Measurements from ENCODE around the gene AFF2.

DNA sequence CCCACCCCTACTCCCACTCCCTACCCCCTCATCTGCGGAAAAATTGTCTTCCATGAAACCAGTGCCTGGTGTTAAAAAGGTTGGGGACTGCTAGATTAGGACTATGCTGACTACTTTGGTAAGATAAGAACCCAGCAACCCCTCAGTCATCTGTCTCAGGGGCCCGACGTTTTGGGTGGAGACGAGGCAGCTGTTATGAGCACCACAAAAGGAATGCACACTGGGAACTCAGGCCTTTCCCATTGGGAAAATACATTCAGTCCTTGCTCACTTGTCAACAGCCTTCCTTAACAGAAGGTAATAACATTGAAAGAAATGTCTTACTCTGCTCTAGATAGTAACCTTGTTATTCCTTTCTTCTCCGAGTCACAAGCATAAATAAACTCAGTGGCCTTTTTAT is 310.8 kb downstream of the AFF2 start:
- TF ChIP-seq POLR2A (IDR thresholded peaks at IDR 0.05): no peak
- TF ChIP-seq, protein P1, sequence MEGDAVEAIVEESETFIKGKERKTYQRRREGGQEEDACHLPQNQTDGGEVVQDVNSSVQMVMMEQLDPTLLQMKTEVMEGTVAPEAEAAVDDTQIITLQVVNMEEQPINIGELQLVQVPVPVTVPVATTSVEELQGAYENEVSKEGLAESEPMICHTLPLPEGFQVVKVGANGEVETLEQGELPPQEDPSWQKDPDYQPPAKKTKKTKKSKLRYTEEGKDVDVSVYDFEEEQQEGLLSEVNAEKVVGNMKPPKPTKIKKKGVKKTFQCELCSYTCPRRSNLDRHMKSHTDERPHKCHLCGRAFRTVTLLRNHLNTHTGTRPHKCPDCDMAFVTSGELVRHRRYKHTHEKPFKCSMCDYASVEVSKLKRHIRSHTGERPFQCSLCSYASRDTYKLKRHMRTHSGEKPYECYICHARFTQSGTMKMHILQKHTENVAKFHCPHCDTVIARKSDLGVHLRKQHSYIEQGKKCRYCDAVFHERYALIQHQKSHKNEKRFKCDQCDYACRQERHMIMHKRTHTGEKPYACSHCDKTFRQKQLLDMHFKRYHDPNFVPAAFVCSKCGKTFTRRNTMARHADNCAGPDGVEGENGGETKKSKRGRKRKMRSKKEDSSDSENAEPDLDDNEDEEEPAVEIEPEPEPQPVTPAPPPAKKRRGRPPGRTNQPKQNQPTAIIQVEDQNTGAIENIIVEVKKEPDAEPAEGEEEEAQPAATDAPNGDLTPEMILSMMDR (IDR thresholded peaks at IDR 0.05): no peak

All from upper lobe of left lung (tissue), 4 donors.